COR-L47 (cell line): ENCODE data around the gene ZNF235.
"Not testable (repeated sequence)": the region's sequence is repeated elsewhere in the genome, so short reads cannot be mapped to it uniquely, and the experiment has no call there.

ENCODE experiments used
- DNase-seq: peaks from one replicate; lab custom pipeline; 2025; lab: John Stamatoyannopoulos, UW

ZNF235 gene

GRCh38 chr19:44255705-44256411, 49.0 kb downstream of the ZNF235 start:
- no peak for DNase-seq

GRCh38 chr19:44254496-44254895, 50.3 kb downstream of the ZNF235 start:
- no peak for DNase-seq

GRCh38 chr19:44253392-44253791, 51.4 kb downstream of the ZNF235 start:
- not testable (repeated sequence) for DNase-seq

- DNase-seq = not testable (repeated sequence)
Observed at GRCh38 chr19:44252332-44252731, 52.5 kb downstream of the ZNF235 start.

GRCh38 chr19:44236384-44236783, 68.4 kb downstream of the ZNF235 start:
- no peak for DNase-seq
